GM12878 (cell line): ENCODE results near the gene RAPGEF4.

Experiments used
- BCL3 ChIP-seq: IDR thresholded peaks from 2 replicates; pipeline ENCODE4 v1.6.1; 2011; ENCODE audit warnings: borderline replicate concordance, low read depth, mild to moderate bottlenecking, moderate library complexity, low read length; ENCODE audit not compliant: insufficient read depth, poor library complexity, severe bottlenecking
- CTCF ChIP-seq, 3 experiments: IDR thresholded peaks in 2 of 3; conservative IDR thresholded peaks in 1 of 3; 2 replicates each; pipeline ENCODE4 v1.5.1; 2011; ENCODE audit warnings: low read depth in 3 of 3, low read length in 3 of 3, mild to moderate bottlenecking in 3 of 3, control low read depth in 2 of 3, moderate library complexity in 2 of 3, inconsistent platforms in 1 of 3, mixed read lengths in 1 of 3; ENCODE audit not compliant: control insufficient read depth in 2 of 3, insufficient read depth in 1 of 3; ENCODE audit errors: extremely low read depth in 1 of 3
- EP300 ChIP-seq, 2 experiments: fragments of 150-350 bp in 1 of 2; IDR thresholded peaks; 2 replicates each; pipeline ENCODE4 v1.6.1; 2011 to 2012; ENCODE audit warnings: low read depth in 2 of 2, low read length in 2 of 2, borderline replicate concordance in 1 of 2, improper control_type of control experiment in 1 of 2, inconsistent platforms in 1 of 2; ENCODE audit not compliant: control insufficient read depth in 1 of 2
- ETV6 ChIP-seq, 2 experiments: fragments of 450-650 bp in 1 of 2; IDR thresholded peaks in 1 of 2; conservative IDR thresholded peaks in 1 of 2; 2 replicates each; pipeline ENCODE4 v1.6.1; 2014; ENCODE audit warnings: antibody characterized with exemption in 1 of 2, borderline replicate concordance in 1 of 2, low read depth in 1 of 2, mild to moderate bottlenecking in 1 of 2, moderate library complexity in 1 of 2
- EZH2 ChIP-seq: IDR thresholded peaks from 2 replicates; pipeline ENCODE4 v1.6.1; 2012; ENCODE audit warnings: low read depth, mild to moderate bottlenecking, control low read depth, inconsistent platforms, low read length, borderline replicate concordance; ENCODE audit not compliant: control insufficient read depth
- HDAC6 ChIP-seq: fragments of 200-600 bp; sonication (generic); IDR thresholded peaks from one replicate; pipeline ENCODE4 v1.8.0; 2017; ENCODE audit warnings: antibody characterized with exemption; ENCODE audit not compliant: unreplicated experiment
- MXI1 ChIP-seq: fragments of 150-350 bp; IDR thresholded peaks from 2 replicates; pipeline ENCODE4 v1.6.1; 2011; ENCODE audit warnings: low read depth, mild to moderate bottlenecking, inconsistent platforms, low read length, improper control_type of control experiment
- POU2F2 ChIP-seq: IDR thresholded peaks from 3 replicates; pipeline ENCODE4 v1.6.1; 2011; ENCODE audit warnings: low read depth, mild to moderate bottlenecking, low read length, borderline replicate concordance
- SIN3A ChIP-seq: IDR thresholded peaks from 2 replicates; pipeline ENCODE4 v1.6.1; 2012; ENCODE audit warnings: low read depth, low read length, improper control_type of control experiment
- SRF ChIP-seq, 2 experiments: IDR thresholded peaks; 2 replicates each; pipeline ENCODE4 v1.6.1; 2011; ENCODE audit warnings: low read depth in 2 of 2, low read length in 2 of 2, mild to moderate bottlenecking in 1 of 2, moderate library complexity in 1 of 2
- USF1 ChIP-seq: IDR thresholded peaks from 2 replicates; pipeline ENCODE4 v1.6.1; 2011; ENCODE audit warnings: borderline replicate concordance, low read depth, mild to moderate bottlenecking, moderate library complexity, mixed read lengths, low read length; ENCODE audit not compliant: insufficient read depth; ENCODE audit errors: extremely low read length

DNA sequence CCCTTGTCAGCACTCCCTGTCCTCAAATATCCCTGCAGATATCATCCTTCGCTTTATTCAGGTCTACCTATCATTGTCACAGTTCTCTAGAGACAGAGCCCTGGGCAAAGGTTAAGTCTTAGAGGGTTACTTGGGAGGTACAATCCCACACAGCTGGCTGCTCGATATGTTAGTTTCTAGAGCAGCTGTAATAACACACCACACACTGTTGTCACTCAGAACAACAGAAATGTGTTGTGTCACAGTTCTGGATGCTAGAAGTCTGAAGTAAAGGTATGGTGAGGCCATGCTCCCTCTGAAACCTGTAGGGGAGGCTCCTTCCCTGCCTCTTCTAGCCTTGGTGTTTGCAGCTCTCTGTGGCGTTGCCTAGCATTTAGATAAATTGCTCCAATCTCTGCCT lies 9.9 kb upstream of the RAPGEF4 start:
- TF ChIP-seq SIN3A (no peak), CTCF (IDR thresholded peaks at IDR 0.05 in 2 of 3, conservative IDR thresholded peaks at IDR 0.05 in 1 of 3; ENCODE audit: control insufficient read depth in 2 of 3, extremely low read depth in 1 of 3, insufficient read depth in 1 of 3, low read depth in 3 of 3, low read length in 3 of 3) (no peak), HDAC6 (no peak), EP300 (IDR thresholded peaks at IDR 0.05; ENCODE audit: borderline replicate concordance in 1 of 2, control insufficient read depth in 1 of 2, low read depth in 2 of 2, low read length in 2 of 2) (no peak), POU2F2 (no peak), EZH2 (no peak), BCL3 (no peak), MXI1 (no peak), SRF (IDR thresholded peaks at IDR 0.05; ENCODE audit: low read depth in 2 of 2, low read length in 2 of 2) (no peak), USF1 (no peak), ETV6 (conservative IDR thresholded peaks at IDR 0.05 in 1 of 2, IDR thresholded peaks at IDR 0.05 in 1 of 2; ENCODE audit: borderline replicate concordance in 1 of 2, low read depth in 1 of 2) (no peak)
